Adipocyte (in vitro differentiated cells): Measurements from ENCODE around the gene SYTL3.
"Not testable (repeated sequence)": the region's sequence is repeated elsewhere in the genome, so short reads cannot be mapped to it uniquely, and the experiment has no call there.

ENCODE experiments used
- DNase-seq: peaks from one replicate; pipeline ENCODE4 v3.0.0-alpha.2; 2015; ENCODE audit warnings: low read depth
- H3K27me3 ChIP-seq: replicated peaks from 2 replicates; pipeline ENCODE4 v1.7.0; 2013; ENCODE audit warnings: mild to moderate bottlenecking, low read length, moderate library complexity; ENCODE audit not compliant: control insufficient read depth, insufficient read depth
- H3K36me3 ChIP-seq: 2 replicates; pipeline ENCODE4 v1.7.0; 2013; ENCODE audit warnings: low read length, mild to moderate bottlenecking, moderate library complexity; ENCODE audit not compliant: control insufficient read depth, insufficient read depth, severe bottlenecking
- H3K4me1 ChIP-seq: 2 replicates; pipeline ENCODE4 v1.7.0; 2013; ENCODE audit warnings: mild to moderate bottlenecking, low read length, moderate library complexity; ENCODE audit not compliant: control insufficient read depth, insufficient read depth
- H3K4me3 ChIP-seq: 2 replicates; pipeline ENCODE4 v1.7.0; 2013; ENCODE audit warnings: mild to moderate bottlenecking, low read length, moderate library complexity
- H3K9ac ChIP-seq: 2 replicates; pipeline ENCODE4 v1.7.0; 2013; ENCODE audit warnings: mild to moderate bottlenecking, low read length, moderate library complexity
- H3K9me3 ChIP-seq: 2 replicates; pipeline ENCODE4 v1.7.0; 2013; ENCODE audit warnings: mild to moderate bottlenecking, low read length, moderate library complexity; ENCODE audit not compliant: control insufficient read depth

The SYTL3 gene

GRCh38 chr6:158625881-158626305, 24.0 kb upstream of the SYTL3 start:
- no peak for DNase-seq
- Histone ChIP-seq H3K9me3 (no peaks in the 10 kb centered on the region), H3K9ac (no peak overlapping the region), H3K4me1 (peaks cover 7% of the 10 kb centered on the region), H3K27me3 (no peaks in the 10 kb centered on the region), H3K4me3 (no peak overlapping the region), H3K36me3 (peaks cover 68% of the 10 kb centered on the region)

DNA sequence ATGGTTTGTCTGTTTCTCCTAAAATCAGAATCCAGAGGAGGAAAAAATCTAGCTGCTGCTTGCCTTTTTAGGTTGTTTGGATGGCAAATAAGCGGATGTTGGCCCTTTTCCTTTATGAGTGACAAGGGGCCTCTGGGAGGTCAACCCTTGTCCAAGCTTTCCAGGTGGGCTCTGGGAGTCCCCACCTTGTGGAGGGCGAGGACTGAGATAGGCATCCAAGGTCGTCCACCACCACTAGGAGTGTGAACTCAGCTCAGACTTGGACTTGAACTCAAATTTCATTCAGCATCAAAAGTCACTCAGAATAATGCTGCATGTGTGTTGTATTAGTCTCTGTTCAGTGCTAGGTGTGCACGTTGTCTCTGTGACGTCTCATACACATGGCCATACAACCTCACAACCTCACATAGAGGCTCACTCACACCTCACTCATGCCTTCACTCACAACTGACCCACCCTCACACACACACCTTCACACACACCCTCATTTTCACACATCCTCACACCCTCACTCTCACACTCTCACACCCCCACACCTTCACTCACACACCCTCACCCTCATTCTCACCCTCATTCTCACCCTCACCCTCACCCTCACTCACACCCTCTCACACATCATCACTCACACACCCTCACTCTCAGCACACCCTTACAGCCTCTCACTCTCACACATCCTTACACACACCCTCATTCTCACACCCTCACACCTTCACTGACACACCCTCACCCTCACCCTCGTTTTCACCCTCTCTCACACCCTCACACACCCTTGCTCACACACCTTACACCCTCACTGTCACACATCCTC, 23.3 kb upstream of the SYTL3 start:
- H3K4me1 ChIP-seq: peaks cover 14% of the 10 kb centered on the region
- H3K9me3 ChIP-seq: no peaks in the 10 kb centered on the region
- peaks cover 62% of the 10 kb centered on the region for H3K36me3 ChIP-seq
- DNase-seq: no peak
- H3K9ac ChIP-seq: no peak overlapping the region
- no peaks in the 10 kb centered on the region for H3K27me3 ChIP-seq
- no peak overlapping the region for H3K4me3 ChIP-seq

DNA sequence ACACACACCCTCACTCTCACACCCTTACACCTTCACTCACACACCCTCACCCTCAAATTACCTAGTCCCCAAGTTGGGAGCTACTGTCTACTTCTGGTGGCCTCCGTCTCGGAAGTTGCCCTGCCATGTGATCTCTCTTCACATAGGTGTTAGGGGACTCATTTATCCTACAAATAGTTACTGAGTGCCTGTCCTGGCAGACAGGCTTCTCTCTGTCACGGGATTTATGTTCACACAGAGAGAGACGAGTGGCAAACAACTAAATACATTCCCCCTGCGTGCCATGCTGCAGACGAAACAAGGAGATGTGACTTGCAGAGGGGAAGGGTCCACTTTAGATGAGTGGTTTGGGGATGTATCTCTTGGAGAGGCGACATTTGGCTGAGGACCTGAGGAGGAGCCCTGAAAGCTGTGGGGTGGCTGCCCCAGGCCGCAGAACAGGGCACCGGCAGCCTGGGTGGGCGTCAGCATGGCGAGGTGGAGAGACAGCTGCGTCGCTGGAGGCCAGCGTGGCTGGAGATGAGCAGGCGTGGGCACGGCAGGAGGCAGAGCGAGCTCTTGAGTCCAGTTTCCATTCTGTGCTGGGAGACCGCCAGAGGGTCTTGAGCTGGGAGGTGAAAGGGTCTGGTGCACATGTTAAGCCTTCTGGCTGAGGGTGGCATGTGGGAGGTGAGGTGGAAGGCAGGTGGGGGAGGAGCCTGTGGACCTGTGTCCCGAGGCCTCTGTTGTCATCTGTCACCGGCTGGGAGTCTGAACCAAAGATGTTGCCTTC, 22.5 kb upstream of the SYTL3 start:
- Histone ChIP-seq H3K9ac (no peak overlapping the region), H3K4me1 (peaks cover 22% of the 10 kb centered on the region), H3K36me3 (peaks cover 54% of the 10 kb centered on the region), H3K9me3 (no peaks in the 10 kb centered on the region), H3K4me3 (no peak overlapping the region), H3K27me3 (no peaks in the 10 kb centered on the region)
- no peak for DNase-seq

DNA sequence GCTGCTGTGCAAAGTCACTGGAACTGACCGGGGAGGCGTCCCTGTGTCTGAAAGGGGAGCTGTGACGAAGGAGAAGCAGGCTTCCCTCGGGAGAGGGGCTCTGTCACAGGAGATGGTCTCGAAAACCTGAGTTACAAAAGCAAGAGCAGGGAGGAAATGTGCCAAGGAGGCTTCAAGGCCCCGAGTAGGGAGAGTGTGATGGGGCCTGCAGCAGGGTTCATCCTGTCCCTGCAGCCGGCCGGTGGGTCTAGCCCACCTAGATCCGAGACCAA, 22.0 kb upstream of the SYTL3 start:
- Histone ChIP-seq H3K4me1 (peaks cover 24% of the 10 kb centered on the region), H3K9me3 (no peaks in the 10 kb centered on the region), H3K27me3 (no peaks in the 10 kb centered on the region), H3K4me3 (no peak overlapping the region), H3K9ac (no peak overlapping the region), H3K36me3 (peaks cover 49% of the 10 kb centered on the region)
- no peak for DNase-seq

GRCh38 chr6:158628542-158628941, 21.3 kb upstream of the SYTL3 start:
- H3K27me3 ChIP-seq: no peaks in the 10 kb centered on the region
- no peak overlapping the region for H3K4me3 ChIP-seq
- DNase-seq: no peak
- peaks cover 55% of the 10 kb centered on the region for H3K36me3 ChIP-seq
- no peak overlapping the region for H3K9ac ChIP-seq
- H3K4me1 ChIP-seq: peaks cover 24% of the 10 kb centered on the region
- H3K9me3 ChIP-seq: no peaks in the 10 kb centered on the region

- H3K27me3 ChIP-seq: no peaks in the 10 kb centered on the region
- peaks cover 59% of the 10 kb centered on the region for H3K36me3 ChIP-seq
- no peak overlapping the region for H3K9ac ChIP-seq
- H3K9me3 ChIP-seq: no peaks in the 10 kb centered on the region
- no peak overlapping the region for H3K4me3 ChIP-seq
- DNase-seq: no peak
- peaks cover 30% of the 10 kb centered on the region for H3K4me1 ChIP-seq
Measured at GRCh38 chr6:158629367-158630221, 20.3 kb upstream of the SYTL3 start.

DNA sequence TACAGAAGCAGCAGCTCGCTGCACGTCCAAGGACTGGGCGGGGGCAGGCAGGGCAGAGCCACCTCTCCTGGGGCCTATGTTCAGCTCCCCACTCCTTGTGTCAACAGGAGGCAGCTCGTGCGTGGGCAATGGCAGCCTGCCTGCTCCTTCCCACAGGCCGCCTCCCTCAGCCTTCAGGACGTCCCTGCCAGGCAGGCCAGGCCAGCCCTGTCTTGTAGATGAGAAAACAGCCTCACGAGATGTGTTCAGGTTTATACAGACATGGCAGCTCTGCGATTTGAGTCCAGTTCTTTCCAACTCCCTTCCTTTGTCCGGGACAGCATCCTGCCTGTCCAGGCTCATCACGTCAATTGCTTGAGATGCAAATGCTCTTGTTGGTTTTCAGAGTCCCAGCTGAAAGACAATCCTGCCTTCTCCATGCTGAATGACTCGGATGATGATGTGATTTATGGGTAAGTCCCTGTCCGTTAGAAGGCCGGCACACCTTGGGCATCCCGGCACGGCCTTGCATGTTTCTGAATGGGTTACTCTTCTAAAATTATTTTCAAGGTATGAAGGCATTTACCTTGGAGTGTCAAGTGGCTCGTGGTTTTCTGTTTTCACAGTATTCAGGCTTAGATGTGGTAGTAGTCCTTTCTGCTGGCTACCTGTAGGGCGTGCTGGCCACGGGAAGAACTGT, 18.8 kb upstream of the SYTL3 start:
- DNase-seq: no peak
- H3K9ac ChIP-seq: peak overlapping the region; percentile 70
- peaks cover 32% of the 10 kb centered on the region for H3K4me1 ChIP-seq
- H3K4me3 ChIP-seq: peak overlapping the region; percentile 64
- H3K27me3 ChIP-seq: no peaks in the 10 kb centered on the region
- H3K9me3 ChIP-seq: no peaks in the 10 kb centered on the region
- H3K36me3 ChIP-seq: peaks cover 62% of the 10 kb centered on the region

- H3K36me3 ChIP-seq: peaks cover 61% of the 10 kb centered on the region
Measured at GRCh38 chr6:158631678-158632537, 17.9 kb upstream of the SYTL3 start.

GRCh38 chr6:158632538-158633119, 17.2 kb upstream of the SYTL3 start:
- not testable (repeated sequence) for H3K4me3 ChIP-seq, DNase-seq, H3K9me3 ChIP-seq, H3K27me3 ChIP-seq, H3K9ac ChIP-seq
- H3K36me3 ChIP-seq: peaks cover 61% of the 10 kb centered on the region
- peaks cover 32% of the 10 kb centered on the region for H3K4me1 ChIP-seq

More at GRCh38 chr6:158631678-158632537, 17.9 kb upstream of the SYTL3 start:
- DNase-seq: peak; percentile 30
- Histone ChIP-seq H3K4me1 (peaks cover 32% of the 10 kb centered on the region), H3K9me3 (no peaks in the 10 kb centered on the region), H3K27me3 (no peaks in the 10 kb centered on the region), H3K9ac (peak overlapping the region; percentile 70), H3K4me3 (peak overlapping the region; percentile 64)

GRCh38 chr6:158633127-158633526, 16.7 kb upstream of the SYTL3 start:
- Histone ChIP-seq H3K9ac (no peak overlapping the region), H3K9me3 (no peaks in the 10 kb centered on the region), H3K4me1 (peaks cover 32% of the 10 kb centered on the region), H3K4me3 (no peak overlapping the region), H3K27me3 (no peaks in the 10 kb centered on the region), H3K36me3 (peaks cover 60% of the 10 kb centered on the region)
- DNase-seq: no peak
